K562 (cell line): ENCODE results near the gene LMF2. TPM values are rescaled to one million over a fixed set of nuclear protein-coding genes. Genes with fewer than 3 reads are reported as not detected.

Experiments
- ATAC-seq: fragments of 200-7000 bp; cut with Tn5 transposase; 3 replicates; pipeline ENCODE4 v1.9.1; 2020; ENCODE audit warnings: moderate library complexity
- BruUV-seq: library from RNA; stranded (reverse); fragments of 400-500 nt; replicated peaks from 2 replicates; lab custom pipeline; 2021; lab: Mats Ljungman, UMichigan
- CTCF ChIA-PET: fragments of 300-600 bp; formaldehyde crosslinking; extraction: SDS; loops from one replicate; lab custom pipeline; 2021; ENCODE audit warnings: low intra/inter-chr PET ratio; lab: Yijun Ruan, JAX
- POLR2A ChIA-PET: fragments of 300-600, 350-650 bp; sonication (Branson Sonifier 250); formaldehyde crosslinking; extraction: SDS; loops from one replicate; lab custom pipeline; 2021; ENCODE audit warnings: antibody characterized with exemption, inconsistent platforms; lab: Yijun Ruan, JAX
- DNase-seq, 4 experiments: peaks; one replicate each; pipeline versions ENCODE4 v3.0.0 to v3.0.0-alpha.2; 2011 to 2018; ENCODE audit warnings: low spot score in 3 of 4, mixed read lengths in 3 of 4; ENCODE audit errors: extremely low read depth in 1 of 4
- FAIRE-seq: peaks from 2 replicates; lab custom pipeline; 2011; peaks lifted over from hg19 to GRCh38; lab: Jason Lieb, UNC
- H2AFZ ChIP-seq: 2 replicates; pipeline ENCODE4 v1.6.0; 2011; ENCODE audit warnings: low read depth, low read length, control low read depth, inconsistent platforms
- H3K27ac ChIP-seq: fragments of 200-600 bp; 3 replicates; pipeline ENCODE4 v1.8.0; 2011; ENCODE audit warnings: low read depth, mild to moderate bottlenecking, control low read depth, inconsistent platforms, low read length, moderate library complexity, mixed read lengths; ENCODE audit errors: extremely low read depth
- H3K27me3 ChIP-seq, 2 experiments: fragments of 300-600 bp in 1 of 2; 2 replicates in 1 of 2; 3 replicates in 1 of 2; pipeline versions ENCODE4 v1.6.0 to v1.8.0; 2011; ENCODE audit warnings: inconsistent platforms in 2 of 2, low read length in 2 of 2, mild to moderate bottlenecking in 1 of 2, mixed read lengths in 1 of 2, moderate library complexity in 1 of 2; ENCODE audit not compliant: control insufficient read depth in 2 of 2, insufficient read depth in 2 of 2
- H3K36me3 ChIP-seq: fragments of 300-600 bp; 3 replicates; pipeline ENCODE4 v1.8.0; 2011; ENCODE audit warnings: mild to moderate bottlenecking, low read length, inconsistent platforms; ENCODE audit not compliant: control insufficient read depth, insufficient read depth
- H3K4me1 ChIP-seq, 2 experiments: fragments of 200-600 bp in 1 of 2; replicated peaks in 1 of 2; 2 replicates in 1 of 2; 3 replicates in 1 of 2; pipeline versions ENCODE4 v1.5.1 to v1.8.0; 2011; ENCODE audit warnings: inconsistent platforms in 2 of 2, low read length in 2 of 2, mild to moderate bottlenecking in 1 of 2, mixed read lengths in 1 of 2, moderate library complexity in 1 of 2; ENCODE audit not compliant: control insufficient read depth in 2 of 2, insufficient read depth in 2 of 2
- H3K4me2 ChIP-seq: 2 replicates; pipeline ENCODE4 v1.6.1; 2011; ENCODE audit warnings: low read length, control low read depth, inconsistent platforms, mixed read lengths; ENCODE audit not compliant: insufficient read depth
- H3K4me3 ChIP-seq: fragments of 200-600 bp; sonication (generic), shearing (Covaris generic); 2 replicates; pipeline ENCODE4 v1.5.1; 2016; ENCODE audit warnings: control low read depth, inconsistent platforms
- H3K79me2 ChIP-seq: fragments of 200-600 bp; 3 replicates; pipeline ENCODE4 v1.8.0; 2011; ENCODE audit warnings: low read length, inconsistent platforms; ENCODE audit not compliant: control insufficient read depth, insufficient read depth
- H3K9ac ChIP-seq, 2 experiments: 2 replicates each; pipeline versions ENCODE4 v1.6.0 to v1.6.1; 2011; ENCODE audit warnings: low read depth in 2 of 2, low read length in 2 of 2, control low read depth in 1 of 2, inconsistent platforms in 1 of 2, mild to moderate bottlenecking in 1 of 2, mixed read lengths in 1 of 2; ENCODE audit not compliant: insufficient read depth in 1 of 2
- H3K9me1 ChIP-seq: one replicate; pipeline ENCODE4 v1.6.0; 2011; ENCODE audit warnings: inconsistent platforms, mild to moderate bottlenecking, low read length, moderate library complexity; ENCODE audit not compliant: control insufficient read depth, insufficient read depth
- H3K9me3 ChIP-seq: replicated peaks from 2 replicates; pipeline ENCODE4 v1.5.1; 2011; ENCODE audit warnings: low read depth, low read length, inconsistent platforms; ENCODE audit not compliant: control insufficient read depth, insufficient read depth
- H4K20me1 ChIP-seq: replicated peaks from 2 replicates; pipeline ENCODE4 v1.6.1; 2011; ENCODE audit warnings: low read length, inconsistent platforms, mixed read lengths; ENCODE audit not compliant: control insufficient read depth, insufficient read depth
- ARID2 ChIP-seq: fragments of 450-650 bp; IDR thresholded peaks from 2 replicates; pipeline ENCODE4 v1.6.1; 2017; ENCODE audit warnings: antibody characterized with exemption, mild to moderate bottlenecking
- ASH1L ChIP-seq: fragments of 450-650 bp; IDR thresholded peaks from 2 replicates; pipeline ENCODE4 v1.6.1; 2018; ENCODE audit warnings: borderline replicate concordance, mild to moderate bottlenecking, low read depth; ENCODE audit not compliant: partially characterized antibody
- BRD4 ChIP-seq: fragments of 200-600 bp; sonication (generic); IDR thresholded peaks from 2 replicates; pipeline ENCODE4 v1.6.1; 2017; ENCODE audit warnings: inconsistent platforms
- KLF13 ChIP-seq: fragments of 450-650 bp; IDR thresholded peaks from 2 replicates; pipeline ENCODE4 v1.6.1; 2016; ENCODE audit warnings: missing genetic modification characterization, low read depth, mild to moderate bottlenecking, missing compliant biosample characterization, moderate library complexity, borderline replicate concordance
- PHB ChIP-seq: fragments of 250-450 bp; sonication (Bioruptor Pico); IDR thresholded peaks from 2 replicates; pipeline ENCODE4 v1.5.0; 2021
- POLR2G ChIP-seq: fragments of 200-400 bp; formaldehyde crosslinking; IDR thresholded peaks from 2 replicates; pipeline ENCODE4 v1.6.1; 2017; ENCODE audit warnings: low read depth, mild to moderate bottlenecking, antibody characterized with exemption, low read length, moderate library complexity
- RBFOX2 ChIP-seq: fragments of 200-400 bp; formaldehyde crosslinking; IDR thresholded peaks from 2 replicates; pipeline ENCODE4 v1.6.1; 2017; ENCODE audit warnings: low read depth, mild to moderate bottlenecking, low read length, moderate library complexity
- SMAD3 ChIP-seq: fragments of 450-650 bp; formaldehyde crosslinking; conservative IDR thresholded peaks from 2 replicates; pipeline ENCODE4 v1.4.0; 2020; ENCODE audit warnings: mild to moderate bottlenecking
- TSC22D4 ChIP-seq: fragments of 450-650 bp; IDR thresholded peaks from 2 replicates; pipeline ENCODE4 v1.6.1; 2016; ENCODE audit warnings: missing genetic modification characterization, missing biosample characterization, control low read depth
- XRCC3 ChIP-seq: fragments of 450-650 bp; IDR thresholded peaks from 2 replicates; pipeline ENCODE4 v1.6.1; 2017; ENCODE audit warnings: mild to moderate bottlenecking, moderate library complexity
- XRCC5 ChIP-seq: fragments of 200-400 bp; formaldehyde crosslinking; IDR thresholded peaks from 2 replicates; pipeline ENCODE4 v1.6.1; 2017; ENCODE audit warnings: low read depth, mild to moderate bottlenecking, low read length
- ZKSCAN1 ChIP-seq: fragments of 150-350 bp; IDR thresholded peaks from 2 replicates; pipeline ENCODE4 v1.6.1; 2016; ENCODE audit warnings: low read depth, low read length
- ZNF354B ChIP-seq: fragments of 250-450 bp; sonication (Bioruptor Pico); IDR thresholded peaks from 2 replicates; pipeline ENCODE4 v1.4.0; 2020
- ZNF384 ChIP-seq: IDR thresholded peaks from 2 replicates; pipeline ENCODE4 v1.6.1; 2012; ENCODE audit warnings: low read depth, low read length, improper control_type of control experiment
- ZNF431 ChIP-seq: sonication (generic); formaldehyde crosslinking; IDR thresholded peaks from 2 replicates; pipeline ENCODE4 v1.8.0; 2022; ENCODE audit warnings: mild to moderate bottlenecking, missing genetic modification reagents
- ZZZ3 ChIP-seq: fragments of 450-650 bp; IDR thresholded peaks from 2 replicates; pipeline ENCODE4 v1.6.1; 2016; ENCODE audit warnings: antibody characterized with exemption, mild to moderate bottlenecking, moderate library complexity
- WGBS: fragments of 100-300 bp; shearing (Covaris generic); methylation state at CpG from one replicate; pipeline ENCODE4 v1.1.6; 2016; ENCODE audit warnings: low coverage, mixed read lengths; ENCODE audit not compliant: insufficient coverage; ENCODE audit errors: missing lambda C conversion rate; 5-methylcytosine and 5-hydroxymethylcytosine counted together
- in situ Hi-C: fragments of 300-500 bp; cut with MboI; formaldehyde crosslinking; loops from 4 replicates; pipeline ENCODE4 v1.15.0; 2018; ENCODE audit warnings: inconsistent platforms, mixed read lengths
- intact Hi-C: fragments of 100-400 bp; cut with micrococcal nuclease; formaldehyde crosslinking; loops from 2 replicates; pipeline ENCODE4 v1.14.2; 2022
- polyA plus RNA-seq, 8 experiments: library from polyadenylated mRNA; depleted of rRNA in 4 of 8; stranded (reverse) in 5 of 8; unstranded in 3 of 8; fragments of >200 nt; fragmentation: Nextera tagmentation in 2 of 8; fragmentation: Illumina TruSeq in 1 of 8; extraction: Ambion mirVana in 2 of 8; extraction: Trizol in 1 of 8; gene quantifications; 2 replicates each; pipeline versions ENCODE4 v1.2.1 to v1.2.3, GENCODE V29; 2011 to 2014; ENCODE audit warnings: inconsistent platforms in 1 of 8, missing spikeins in 1 of 8
- total RNA-seq, 7 experiments: library from RNA; depleted of rRNA in 6 of 7; stranded (reverse); fragments of >200 nt in 6 of 7; fragmentation: Illumina TruSeq in 2 of 7; extraction: Trizol in 2 of 7; gene quantifications; 2 replicates each; pipeline versions ENCODE4 v1.2.1 to v1.2.3, GENCODE V29; 2011 to 2021; ENCODE audit warnings: low replicate concordance in 1 of 7
- TF ChIP-seq, protein P1 (sequence below): fragments of 450-650 bp; IDR thresholded peaks from 2 replicates; pipeline ENCODE4 v1.6.1; 2014; ENCODE audit warnings: low read depth, mild to moderate bottlenecking, moderate library complexity, borderline replicate concordance

LMF2 gene
- total and polyA plus RNA-seq, 9 of the 15 experiments (the other 6 are each of a cell fraction or from before 2014, with no cell fraction given): 0.08 to 37.1 (median 7.6) TPM

- no peaks in the 10 kb centered on the region for H3K9me1 ChIP-seq
- ATAC-seq: no peak
- ChIA-PET CTCF (no interaction called here), POLR2A (interaction anchor here (1.8 to 2.7 kb wide), 2 partner anchors 9 to 11 kb away, joined by 6 to 11 read pairs; partner anchors contain the start of genes LMF2 and NCAPH2)
- no TSS peak for BruUV-seq
- intact Hi-C loops: no loop called here
- FAIRE-seq: no peak
- TF ChIP-seq ZNF384: no peak
- TF ChIP-seq POLR2G: peak; percentile 41
- peak; percentile 28; the same call in 1 of the 2 replicates for TF ChIP-seq RBFOX2
- peaks cover 0 to 16% of the 10 kb centered on the region in 2 experiments; a peak in 3 of 5 replicates for H3K4me1 ChIP-seq
- no peak overlapping the region for H3K27ac ChIP-seq
- in situ Hi-C loops: no loop called here
- DNase-seq: no peak
- H2AFZ ChIP-seq: no peak overlapping the region
- WGBS: 92% methylated on average over 5 of the region's 8 CpGs
- H3K4me2 ChIP-seq: no peak overlapping the region
- peaks cover 25% of the 10 kb centered on the region for H3K79me2 ChIP-seq
- H3K9me3 ChIP-seq: no peaks in the 10 kb centered on the region
- H3K27me3 ChIP-seq: no peaks in the 10 kb centered on the region
- H3K36me3 ChIP-seq: peaks cover 79% of the 10 kb centered on the region; the same call in 1 of the 3 replicates
- 0 out of 2 replicates have a peak, but pooled peaks cover 4% of the 10 kb centered on the region for H4K20me1 ChIP-seq
- no peak overlapping the region for H3K9ac ChIP-seq
- H3K4me3 ChIP-seq: no peak overlapping the region
Observed at GRCh38 chr22:50519151-50519550, 11.6 kb upstream of the LMF2 start.

DNA sequence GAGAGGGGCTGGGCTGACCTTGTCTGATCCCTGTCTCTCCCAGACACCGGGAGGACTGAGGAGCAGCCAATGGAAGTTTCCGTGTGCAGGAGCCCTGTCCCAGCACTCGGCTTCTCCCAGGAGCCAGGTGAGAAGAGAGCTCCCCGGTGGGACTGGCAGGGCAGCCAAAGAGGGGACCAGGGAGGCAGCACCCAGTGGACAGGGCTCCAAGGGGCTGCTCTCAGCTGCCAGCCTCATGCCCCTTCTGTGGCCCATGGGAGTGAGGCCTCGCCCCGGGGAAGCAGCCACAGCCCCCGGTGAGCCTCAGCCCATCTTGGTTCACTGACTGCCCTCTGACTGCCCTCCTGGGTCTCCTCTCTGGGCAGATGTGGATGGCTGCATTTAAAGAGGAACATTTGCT, 11.1 kb upstream of the LMF2 start:
- CTCF ChIA-PET: no interaction called here
- H3K4me3 ChIP-seq: no peak overlapping the region
- no peak for FAIRE-seq
- H3K79me2 ChIP-seq: peaks cover 25% of the 10 kb centered on the region
- no peak for ATAC-seq
- H3K4me2 ChIP-seq: no peak overlapping the region
- no peak overlapping the region for H2AFZ ChIP-seq
- DNase-seq: no peak
- H3K36me3 ChIP-seq: peaks cover 74% of the 10 kb centered on the region; the same call in 1 of the 3 replicates
- in situ Hi-C loops: no loop called here
- POLR2A ChIA-PET: interaction anchor here (0.6 to 2.7 kb wide), 3 partner anchors 9 to 286 kb away, joined by 4 to 11 read pairs (median 6); partner anchors contain the start of genes LMF2 and NCAPH2
- no peaks in the 10 kb centered on the region for H3K9me1 ChIP-seq
- H3K9ac ChIP-seq: no peak overlapping the region; a peak in 1 of 4 replicates
- peaks cover 0 to 10% of the 10 kb centered on the region in 2 experiments; a peak in 2 of 5 replicates for H3K4me1 ChIP-seq
- H4K20me1 ChIP-seq: no peaks in the 10 kb centered on the region
- WGBS: 96% methylated on average over 7 of the region's 7 CpGs
- intact Hi-C loops: no loop called here
- no peaks in the 10 kb centered on the region for H3K9me3 ChIP-seq
- no TSS peak for BruUV-seq
- H3K27me3 ChIP-seq: no peaks in the 10 kb centered on the region
- H3K27ac ChIP-seq: no peak overlapping the region
- TF ChIP-seq ZZZ3 (no peak), KLF13 (tag) (no peak), BRD4 (no peak), SMAD3 (CRISPR knock-in tag) (no peak), ASH1L (no peak), TSC22D4 (no peak), ARID2 (no peak), ZNF431 (CRISPR knock-in tag) (no peak), XRCC3 (no peak), ZNF354B (CRISPR knock-in tag) (no peak), XRCC5 (no peak), PHB (CRISPR knock-in tag) (no peak), ZKSCAN1 (no peak)
- TF ChIP-seq, protein P1, sequence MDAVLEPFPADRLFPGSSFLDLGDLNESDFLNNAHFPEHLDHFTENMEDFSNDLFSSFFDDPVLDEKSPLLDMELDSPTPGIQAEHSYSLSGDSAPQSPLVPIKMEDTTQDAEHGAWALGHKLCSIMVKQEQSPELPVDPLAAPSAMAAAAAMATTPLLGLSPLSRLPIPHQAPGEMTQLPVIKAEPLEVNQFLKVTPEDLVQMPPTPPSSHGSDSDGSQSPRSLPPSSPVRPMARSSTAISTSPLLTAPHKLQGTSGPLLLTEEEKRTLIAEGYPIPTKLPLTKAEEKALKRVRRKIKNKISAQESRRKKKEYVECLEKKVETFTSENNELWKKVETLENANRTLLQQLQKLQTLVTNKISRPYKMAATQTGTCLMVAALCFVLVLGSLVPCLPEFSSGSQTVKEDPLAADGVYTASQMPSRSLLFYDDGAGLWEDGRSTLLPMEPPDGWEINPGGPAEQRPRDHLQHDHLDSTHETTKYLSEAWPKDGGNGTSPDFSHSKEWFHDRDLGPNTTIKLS: no peak
